Esophagus squamous epithelium (tissue), 4 donors: Measurements from ENCODE around the gene B4GALT4.

ENCODE experiments used
- CTCF ChIP-seq, 6 experiments: fragments of 450-650 bp in 4 of 6; fragments of 200-600 bp in 2 of 6; sonication (generic) in 2 of 6; IDR thresholded peaks; one replicate each; pipeline ENCODE4 v1.5.1; 2016 to 2019; ENCODE audit warnings: antibody characterized with exemption in 6 of 6, mild to moderate bottlenecking in 4 of 6, moderate library complexity in 4 of 6
- POLR2A ChIP-seq, 4 donors: fragments of 450-650 bp; IDR thresholded peaks; one replicate each; pipeline ENCODE4 v1.6.1; 2017; ENCODE audit warnings: antibody characterized with exemption in 4 of 4, mild to moderate bottlenecking in 4 of 4, moderate library complexity in 3 of 4

DNA sequence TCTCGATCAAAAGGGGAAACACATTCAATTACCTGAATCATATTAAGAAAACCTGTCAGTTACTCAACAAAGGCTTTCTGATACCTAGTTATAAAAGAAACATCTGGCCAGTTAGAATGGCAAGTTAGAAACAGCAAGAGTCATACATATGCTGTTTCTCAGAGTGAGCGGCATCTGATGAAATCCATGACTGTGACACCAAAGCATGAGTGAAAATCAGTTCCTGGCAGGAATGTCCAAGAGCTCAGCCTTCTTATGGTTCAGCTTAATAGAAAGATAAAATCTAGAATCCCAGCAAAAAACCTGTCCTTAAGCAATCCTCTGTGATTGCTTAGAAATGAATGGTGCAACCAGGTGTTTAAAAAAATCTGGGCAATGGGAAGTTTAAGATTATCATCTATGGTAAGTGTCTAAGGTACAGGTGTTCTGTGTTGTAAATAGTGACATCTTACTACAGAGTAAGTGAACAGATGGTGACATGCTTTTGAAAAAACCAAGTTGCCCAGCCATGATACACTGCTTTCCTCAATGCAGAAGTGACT is 18.8 kb downstream of the B4GALT4 start:
- TF ChIP-seq CTCF (IDR thresholded peaks at IDR 0.05) (no peak), POLR2A (IDR thresholded peaks at IDR 0.05) (no peak)
